Mesodermal cell (in vitro differentiated cells): ENCODE data around the gene CREBBP.
"Not testable (repeated sequence)": the region's sequence is repeated elsewhere in the genome, so short reads cannot be mapped to it uniquely, and the experiment has no call there.

Experiments
- H3K27ac ChIP-seq: 2 replicates; pipeline ENCODE4 v1.7.0; 2013; ENCODE audit warnings: mild to moderate bottlenecking, low read depth, low read length, moderate library complexity; ENCODE audit not compliant: severe bottlenecking
- H3K36me3 ChIP-seq: 2 replicates; pipeline ENCODE4 v1.7.1; 2013; ENCODE audit warnings: mild to moderate bottlenecking, low read length, moderate library complexity; ENCODE audit not compliant: control insufficient read depth, insufficient read depth
- H3K4me1 ChIP-seq: one replicate; pipeline ENCODE4 v1.7.1; 2013; ENCODE audit warnings: mild to moderate bottlenecking, low read length; ENCODE audit not compliant: insufficient read depth, control insufficient read depth, poor library complexity, severe bottlenecking
- H3K4me3 ChIP-seq: 2 replicates; pipeline ENCODE4 v1.7.0; 2013; ENCODE audit warnings: low read length, control low read depth, mild to moderate bottlenecking; ENCODE audit not compliant: insufficient read depth, poor library complexity, severe bottlenecking; ENCODE audit errors: extremely low read depth
- H3K9me3 ChIP-seq: 2 replicates; pipeline ENCODE4 v1.7.1; 2013; ENCODE audit warnings: mild to moderate bottlenecking, low read length, moderate library complexity; ENCODE audit not compliant: control insufficient read depth
- WGBS, 2 experiments: methylation state at CpG; one replicate each; pipeline ENCODE4 v1.1.5; 2013; ENCODE audit warnings: missing lambda C conversion rate in 2 of 2; ENCODE audit not compliant: insufficient coverage in 2 of 2; 5-methylcytosine and 5-hydroxymethylcytosine counted together

Gene CREBBP

DNA sequence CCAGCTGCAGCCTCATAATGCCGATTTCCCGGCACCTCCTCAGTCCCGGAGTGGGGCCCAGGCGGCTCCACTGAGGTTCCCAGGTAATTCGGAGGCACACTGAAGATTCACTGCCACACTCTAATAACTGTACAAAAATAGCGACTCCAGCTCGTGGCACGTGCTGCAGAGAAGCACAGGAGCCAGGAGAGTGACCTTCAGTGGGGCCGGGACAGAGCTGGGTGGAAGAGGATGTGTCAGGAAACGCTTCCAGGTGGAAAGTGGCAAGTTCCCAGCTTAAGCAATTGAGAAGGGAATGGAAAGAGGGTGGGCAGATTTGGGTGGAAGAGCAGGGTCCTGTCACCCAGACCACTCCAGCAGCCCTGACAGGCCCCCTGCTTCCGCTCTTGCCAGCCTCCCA is 160.1 kb downstream of the CREBBP start:
- Histone ChIP-seq H3K9me3 (no peaks in the 10 kb centered on the region), H3K36me3 (no peaks in the 10 kb centered on the region), H3K4me1 (no peaks in the 10 kb centered on the region), H3K27ac (no peak overlapping the region), H3K4me3 (no peak overlapping the region)
- WGBS, 2 experiments: 94 to 96% methylated on average over 5 to 10 of the region's 11 CpGs

DNA sequence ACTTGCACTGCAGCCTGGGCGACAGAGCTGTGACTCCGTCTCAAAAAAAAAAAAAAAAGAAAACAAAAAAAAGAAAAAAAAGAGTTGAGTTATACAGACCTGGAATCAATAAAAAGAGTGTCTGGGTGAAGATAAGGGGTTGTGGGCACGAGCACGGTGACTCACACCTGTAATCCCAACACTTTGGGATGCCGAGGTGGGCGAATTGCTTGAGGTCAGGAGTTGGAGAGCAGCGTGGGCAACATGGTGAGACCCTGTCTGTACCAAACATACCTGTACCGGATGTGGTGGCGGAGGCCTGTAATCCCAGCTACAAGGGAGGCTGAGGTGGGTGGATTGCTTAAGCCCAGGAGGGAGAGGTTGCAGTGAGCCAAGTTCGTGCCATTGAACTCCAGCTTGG is 161.9 kb downstream of the CREBBP start:
- Histone ChIP-seq H3K9me3 (no peaks in the 10 kb centered on the region), H3K27ac (no peak overlapping the region), H3K4me1 (no peaks in the 10 kb centered on the region), H3K36me3 (no peaks in the 10 kb centered on the region), H3K4me3 (no peak overlapping the region)
- WGBS, 2 experiments: 98% methylated on average over 4 to 5 of the region's 10 CpGs

- 41 to 63% methylated on average over 2 to 3 of the region's 5 CpGs for WGBS, 2 experiments
- Histone ChIP-seq H3K4me1 (no peaks in the 10 kb centered on the region), H3K27ac (peak overlapping the region; percentile 75), H3K36me3 (no peaks in the 10 kb centered on the region), H3K4me3 (peak overlapping the region; percentile 77), H3K9me3 (no peaks in the 10 kb centered on the region)
Observed at GRCh38 chr16:3718019-3718391, 162.5 kb downstream of the CREBBP start.

DNA sequence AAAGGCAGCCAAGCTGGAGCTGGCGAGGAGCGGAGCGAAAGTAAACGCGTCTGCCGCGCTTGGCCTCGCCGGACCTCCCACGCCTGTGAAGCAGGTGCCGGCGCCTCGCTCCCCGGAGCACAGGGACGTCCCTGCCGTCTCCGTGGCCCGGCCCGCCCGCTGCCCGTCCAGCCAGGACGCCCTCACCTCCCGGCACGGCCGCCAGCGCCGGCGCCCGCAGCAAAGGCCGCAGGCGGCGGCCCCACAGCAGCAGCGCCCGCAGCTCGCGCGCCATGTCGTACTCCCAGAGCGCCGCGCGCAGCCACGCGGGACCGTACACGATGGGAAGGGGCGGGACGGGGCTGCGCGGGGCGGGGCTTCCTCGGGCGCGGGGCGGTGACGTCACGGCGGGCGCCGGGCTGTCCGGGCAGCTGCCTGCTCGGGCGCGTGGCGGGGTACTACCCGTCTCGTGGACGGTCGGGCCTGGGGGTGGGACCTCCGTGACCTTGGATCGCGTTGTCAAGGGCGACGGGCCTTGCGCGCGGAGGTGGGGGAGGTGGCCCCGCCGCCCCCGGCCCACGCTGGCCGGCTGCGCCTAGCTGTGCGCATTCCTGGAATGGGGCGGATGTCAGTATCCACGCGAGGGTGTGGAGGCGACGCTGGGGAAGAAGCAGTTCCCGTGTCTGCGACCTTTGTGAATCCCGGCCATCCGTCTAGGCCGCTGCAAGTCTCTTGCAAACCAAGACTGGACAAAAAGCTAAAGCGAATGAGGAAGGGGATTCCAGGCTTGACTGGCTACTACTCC is 163.1 kb downstream of the CREBBP start, which contains the start of gene TRAP1:
Gene TRAP1 (minus strand): TSS at position 290 of the 784 bp plus-strand sequence. CDS start 16 bp downstream, at position 274.
- no peaks in the 10 kb centered on the region for H3K4me1 ChIP-seq
- peak within 1 kb of the TSS; percentile 77 for H3K4me3 ChIP-seq
- H3K36me3 ChIP-seq: no peaks in the 10 kb centered on the region
- H3K27ac ChIP-seq: peak within 1 kb of the TSS; percentile 75
- no peaks in the 10 kb centered on the region for H3K9me3 ChIP-seq
- 1% methylated on average over 56 to 85 of the region's 95 CpGs for WGBS, 2 experiments

GRCh38 chr16:3716831-3717234 is 163.7 kb downstream of the CREBBP start:
- peak overlapping the region; percentile 45 for H3K27ac ChIP-seq
- WGBS, 2 experiments: 1 to 2% methylated on average over 22 to 26 of the region's 34 CpGs
- peak overlapping the region; percentile 77 for H3K4me3 ChIP-seq
- peaks cover under 1% of the 10 kb centered on the region for H3K36me3 ChIP-seq
- no peaks in the 10 kb centered on the region for H3K4me1 ChIP-seq
- no peaks in the 10 kb centered on the region for H3K9me3 ChIP-seq

GRCh38 chr16:3715430-3715829 is 165.1 kb downstream of the CREBBP start:
- Histone ChIP-seq H3K4me3 (no peak overlapping the region), H3K9me3 (no peaks in the 10 kb centered on the region), H3K36me3 (peaks cover 6% of the 10 kb centered on the region), H3K4me1 (no peaks in the 10 kb centered on the region), H3K27ac (no peak overlapping the region)
- WGBS, 2 experiments: 90% methylated on average over 7 of the region's 7 CpGs

GRCh38 chr16:3714378-3714777 is 166.1 kb downstream of the CREBBP start:
- not testable (repeated sequence) for H3K9me3 ChIP-seq, H3K27ac ChIP-seq, H3K4me1 ChIP-seq, H3K4me3 ChIP-seq
- WGBS, 2 experiments: 95 to 96% methylated on average over 7 to 8 of the region's 10 CpGs
- peaks cover 13% of the 10 kb centered on the region for H3K36me3 ChIP-seq

DNA sequence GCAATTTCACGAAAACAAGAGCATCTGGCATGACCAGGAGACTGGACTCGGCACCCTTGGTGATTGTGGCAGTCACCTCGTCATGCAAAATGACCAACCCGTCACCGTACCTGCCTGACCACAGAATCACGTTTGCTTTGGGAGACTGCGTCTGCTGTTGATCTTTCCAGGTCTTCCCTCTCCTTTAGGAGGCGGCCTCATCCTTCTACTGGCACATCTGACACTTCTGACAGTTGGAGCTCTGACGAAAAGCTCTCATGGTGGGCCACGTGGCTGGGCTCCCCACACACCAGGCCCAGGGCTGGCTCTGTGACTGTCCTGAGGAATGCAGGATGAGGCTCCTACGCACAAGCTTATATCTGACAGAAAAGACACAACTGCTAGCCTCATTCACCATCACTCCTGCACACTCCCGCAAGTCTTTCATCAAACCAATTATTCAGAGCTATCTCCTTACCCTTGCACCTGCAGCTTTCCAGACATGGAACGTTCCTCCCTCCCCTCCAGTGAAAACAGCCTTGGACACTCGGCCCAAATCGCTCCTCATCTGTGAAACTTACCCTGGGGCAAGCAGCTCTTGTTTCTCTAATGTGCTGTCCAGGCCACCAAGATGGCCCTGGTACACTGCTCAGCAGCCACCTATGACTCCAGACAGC is 166.8 kb downstream of the CREBBP start:
- no peak overlapping the region for H3K4me3 ChIP-seq
- WGBS, 2 experiments: 92 to 96% methylated on average over 14 to 15 of the region's 15 CpGs
- H3K27ac ChIP-seq: no peak overlapping the region
- no peaks in the 10 kb centered on the region for H3K9me3 ChIP-seq
- peaks cover 17% of the 10 kb centered on the region for H3K36me3 ChIP-seq
- H3K4me1 ChIP-seq: no peaks in the 10 kb centered on the region

DNA sequence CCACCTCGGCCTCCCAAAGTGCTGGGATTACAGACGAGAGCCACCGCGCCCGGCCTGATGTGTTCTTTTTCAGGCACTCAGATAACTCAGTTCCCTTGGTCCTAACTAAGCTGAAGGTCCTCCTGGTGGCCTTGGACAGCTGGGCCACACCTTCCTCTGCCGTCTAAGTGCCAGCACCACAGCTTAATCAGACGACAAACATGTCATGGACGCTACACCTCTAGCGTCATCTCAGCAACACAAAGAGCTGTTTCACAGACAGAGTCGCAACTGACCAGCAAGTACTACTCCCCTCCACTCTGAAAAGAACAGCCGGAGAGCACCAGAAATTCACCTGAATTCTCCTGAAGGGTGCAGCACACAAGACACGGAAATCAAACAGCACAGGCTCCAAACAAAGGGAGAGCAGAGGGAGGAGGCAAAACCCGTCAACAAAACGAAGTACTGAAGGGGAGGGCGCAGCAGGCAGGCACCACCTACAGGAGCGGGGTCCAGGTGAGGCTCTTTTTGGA is 167.6 kb downstream of the CREBBP start:
- WGBS, 2 experiments: 88% methylated on average over 13 to 16 of the region's 16 CpGs

GRCh38 chr16:3706253-3707012 is 174.1 kb downstream of the CREBBP start:
- WGBS, 2 experiments: 91 to 100% methylated on average over 5 of the region's 10 CpGs
- Histone ChIP-seq H3K27ac (no peak overlapping the region), H3K4me1 (no peaks in the 10 kb centered on the region), H3K4me3 (no peak overlapping the region), H3K9me3 (no peaks in the 10 kb centered on the region), H3K36me3 (peaks cover 19% of the 10 kb centered on the region)

More for the DNA sequence above, 167.6 kb downstream of the CREBBP start:
- no peak overlapping the region for H3K27ac ChIP-seq
- no peaks in the 10 kb centered on the region for H3K9me3 ChIP-seq
- peaks cover 17% of the 10 kb centered on the region for H3K36me3 ChIP-seq
- no peak overlapping the region for H3K4me3 ChIP-seq
- H3K4me1 ChIP-seq: no peaks in the 10 kb centered on the region
